Neural progenitor cell (in vitro differentiated cells): ENCODE data around the gene NXPH3.

Experiments
- CTCF ChIP-seq: fragments of 200-600 bp; sonication (generic); IDR thresholded peaks from 2 replicates; pipeline ENCODE4 v1.5.1; 2017; ENCODE audit warnings: antibody characterized with exemption, mild to moderate bottlenecking
- EZH2 ChIP-seq: fragments of 200-600 bp; sonication (generic); IDR thresholded peaks from 2 replicates; pipeline ENCODE4 v1.6.1; 2017; ENCODE audit warnings: antibody characterized with exemption, mild to moderate bottlenecking, moderate library complexity
- EZH2phosphoT487 ChIP-seq: fragments of 200-600 bp; sonication (generic); IDR thresholded peaks from 2 replicates; pipeline ENCODE4 v1.6.1; 2017; ENCODE audit warnings: antibody characterized with exemption

GRCh38 chr17:49556223-49556943 is 19.3 kb upstream of the NXPH3 start:
- peak; percentile 99 for TF ChIP-seq CTCF
- TF ChIP-seq EZH2: no peak
- no peak for TF ChIP-seq EZH2phosphoT487
